GM18868 (cell line): Measurements from ENCODE around the gene AMIGO2.

Experiments
- ATAC-seq: cut with Tn5 transposase; IDR thresholded peaks from one replicate; pipeline ENCODE4 v1.9.1; 2021; ENCODE audit warnings: mild to moderate bottlenecking, moderate library complexity; ENCODE audit not compliant: unreplicated experiment

Gene AMIGO2

DNA sequence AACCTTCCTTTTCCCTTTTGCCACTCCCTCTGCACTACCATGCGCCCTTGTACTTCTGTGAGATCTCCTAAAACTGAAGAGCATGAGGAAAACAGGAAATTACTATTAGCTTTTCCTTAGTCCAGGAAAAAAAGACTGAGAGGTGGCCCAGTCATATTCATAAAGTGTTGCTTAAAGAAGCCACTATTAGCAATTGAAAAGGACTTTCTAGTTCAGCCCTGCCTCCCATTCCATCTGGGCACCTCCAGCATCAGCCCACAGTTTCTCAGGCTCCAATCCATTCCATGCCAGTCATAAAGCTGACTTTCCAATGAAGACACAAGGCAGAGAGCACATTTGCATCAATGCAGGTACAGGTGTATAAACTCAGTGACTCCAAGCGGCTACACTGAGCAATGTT lies 19.9 kb upstream of the AMIGO2 start:
- ATAC-seq: no peak

- no peak for ATAC-seq
These were observed 18.3 kb upstream of the AMIGO2 start for GRCh38 chr12:47098099-47098498.

GRCh38 chr12:47097276-47097896 lies 17.6 kb upstream of the AMIGO2 start:
- no peak for ATAC-seq

- ATAC-seq: no peak
These were observed 15.9 kb upstream of the AMIGO2 start for GRCh38 chr12:47095446-47096236.

- ATAC-seq: no peak
These were observed 15.0 kb upstream of the AMIGO2 start for GRCh38 chr12:47094804-47095203.

DNA sequence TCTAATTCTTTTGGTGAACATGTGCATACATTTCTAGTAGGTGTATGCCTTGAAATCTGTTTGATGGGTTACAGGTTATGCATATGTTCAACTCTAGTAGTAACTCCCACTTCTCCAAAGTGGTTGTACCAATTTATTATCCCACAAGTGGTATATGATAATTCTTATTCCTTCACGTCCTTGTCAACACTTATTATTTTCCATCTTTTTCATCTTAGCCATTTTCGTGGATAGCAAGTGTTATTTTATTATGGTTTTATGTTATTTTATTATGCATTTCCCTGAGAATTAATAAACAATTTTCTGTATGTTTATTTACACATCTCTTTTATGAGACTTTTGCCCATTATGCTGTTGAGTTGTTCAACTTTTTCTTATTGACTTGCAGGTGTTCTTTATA lies 11.2 kb upstream of the AMIGO2 start:
- no peak for ATAC-seq

GRCh38 chr12:47088021-47088944 lies 8.5 kb upstream of the AMIGO2 start:
- no peak for ATAC-seq

- ATAC-seq: no peak
These were observed 7.4 kb upstream of the AMIGO2 start for GRCh38 chr12:47087088-47087688.

- no peak for ATAC-seq
These were observed 6.1 kb upstream of the AMIGO2 start for GRCh38 chr12:47085815-47086252.

DNA sequence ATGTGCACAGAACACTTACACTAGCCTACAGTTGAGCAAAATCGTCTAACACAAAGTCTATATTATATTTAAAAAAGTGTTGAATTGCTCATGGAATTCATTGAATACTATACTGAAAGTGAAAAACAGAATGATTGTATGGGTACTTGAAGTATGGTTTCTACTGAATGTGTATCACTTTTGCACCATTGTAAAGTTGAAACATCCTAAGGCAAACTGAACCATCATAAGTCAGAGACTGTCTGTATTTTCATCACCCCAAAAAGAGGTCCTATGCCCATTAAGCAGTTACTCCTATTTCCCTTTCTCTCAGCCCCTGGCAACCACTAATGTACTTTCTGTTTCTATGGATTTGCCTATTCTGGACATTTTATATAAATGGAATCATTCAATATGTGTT lies 4.4 kb upstream of the AMIGO2 start:
- ATAC-seq: no peak

- ATAC-seq: no peak
These were observed 3.2 kb upstream of the AMIGO2 start for GRCh38 chr12:47082796-47083621.

GRCh38 chr12:47082283-47082682 lies 2.5 kb upstream of the AMIGO2 start:
- ATAC-seq: no peak

- ATAC-seq: peak; percentile 33
These were observed 1.2 kb upstream of the AMIGO2 start for GRCh38 chr12:47080725-47081502.

GRCh38 chr12:47079981-47080724 lies 394 bp upstream of the AMIGO2 start:
- ATAC-seq: peak; percentile 11

DNA sequence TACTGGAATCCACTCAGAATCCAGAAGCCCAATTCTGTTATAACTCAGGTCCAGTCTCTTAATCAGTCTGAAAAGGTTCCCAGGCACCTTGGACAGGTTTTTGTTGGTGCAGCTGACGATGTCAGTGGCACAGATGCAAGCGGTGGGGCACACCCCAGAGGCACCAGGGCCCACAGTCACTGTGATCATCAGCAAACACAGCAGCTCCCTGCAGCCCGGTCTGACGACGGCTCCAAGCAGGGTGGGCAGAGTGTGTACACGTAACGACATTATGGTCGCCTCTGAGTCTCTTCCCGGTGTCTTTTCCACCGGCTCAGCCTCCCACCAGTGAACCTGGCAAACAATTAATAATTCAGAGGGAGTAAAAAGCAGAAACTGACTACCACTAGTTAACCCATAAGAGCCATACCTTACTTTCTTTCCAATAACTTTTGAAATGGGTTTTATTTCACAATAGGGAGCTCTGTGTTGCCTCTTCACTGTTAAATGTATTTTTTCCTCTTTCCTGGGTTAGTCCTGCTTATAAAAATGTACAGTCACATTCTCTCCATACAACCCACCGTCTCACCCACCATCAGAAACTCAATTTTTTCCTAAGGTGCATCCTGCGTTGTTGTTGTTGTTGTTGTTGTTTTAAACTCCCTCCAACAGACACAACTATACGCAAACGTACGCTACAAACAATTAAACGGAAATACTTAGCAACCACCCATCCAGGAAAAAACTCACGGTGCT lies 859 bp downstream of the AMIGO2 start:
- no peak for ATAC-seq

DNA sequence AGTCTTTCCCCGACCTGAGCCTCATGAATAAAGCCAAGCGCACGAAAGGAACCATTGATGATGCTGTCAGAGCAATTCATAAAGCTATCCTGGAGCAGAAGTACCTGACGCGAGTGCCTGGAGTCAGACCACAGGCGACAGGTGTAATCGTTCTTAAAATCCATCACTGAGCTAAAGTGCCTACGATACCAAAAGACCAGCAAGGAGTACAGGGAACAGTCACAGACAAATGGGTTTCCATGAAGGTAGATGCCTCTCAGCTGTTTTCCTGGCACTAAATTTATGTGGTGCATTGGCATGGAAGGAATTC lies 1.7 kb downstream of the AMIGO2 start:
- no peak for ATAC-seq

DNA sequence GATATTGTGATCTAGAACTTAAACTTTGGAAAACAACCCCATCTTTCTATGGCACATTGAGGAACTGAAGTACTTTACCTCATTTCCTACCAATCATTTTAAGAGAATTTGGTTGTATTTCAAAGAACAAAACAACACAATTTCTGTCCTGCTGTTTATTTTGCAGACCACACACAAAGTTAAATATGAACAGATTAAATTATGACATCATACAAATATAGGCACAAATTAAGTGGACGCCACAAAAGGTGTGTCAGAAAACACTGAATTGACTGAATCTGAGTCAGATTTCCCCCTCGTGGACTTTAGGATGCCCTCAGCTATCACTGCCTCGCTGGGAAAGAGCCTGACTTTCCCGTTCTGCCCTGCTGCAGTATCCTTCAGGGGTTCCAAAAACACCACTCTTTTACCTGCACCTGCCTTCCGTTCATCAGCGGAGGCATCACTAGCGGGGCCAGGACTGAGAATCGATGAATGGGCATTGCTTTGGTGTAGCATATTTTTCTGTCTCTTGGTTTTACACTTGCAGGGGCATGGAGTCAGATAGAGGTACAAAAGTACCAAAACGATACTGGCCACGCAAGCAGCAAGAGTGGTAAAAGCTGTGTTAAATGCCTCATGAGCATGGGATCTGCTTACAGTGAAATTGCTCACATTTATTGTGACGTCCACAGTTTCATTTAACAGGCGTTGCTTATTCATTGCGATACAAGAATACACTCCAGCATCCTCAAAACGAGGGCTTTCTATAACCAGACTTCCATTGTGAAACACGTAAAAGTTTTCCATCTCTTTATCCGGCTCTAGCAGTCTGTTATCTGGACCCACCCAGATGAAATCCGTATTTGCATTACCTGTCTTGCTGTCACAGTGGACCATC lies 2.3 kb downstream of the AMIGO2 start:
- ATAC-seq: no peak
